HepG2 (cell line): ENCODE results near the gene FAM187B.

ENCODE experiments used
- CEBPB ChIP-seq: IDR thresholded peaks from 2 replicates; pipeline ENCODE4 v1.6.1; 2011; ENCODE audit warnings: low read depth, low read length, improper control_type of control experiment, borderline replicate concordance
- EP300 ChIP-seq, 3 experiments: sonication (generic) in 1 of 3; formaldehyde crosslinking in 1 of 3; IDR thresholded peaks; 2 replicates each; pipeline versions ENCODE4 v1.5.1 to v1.6.1; 2011 to 2020; ENCODE audit warnings: low read depth in 2 of 3, low read length in 2 of 3, borderline replicate concordance in 1 of 3, improper control_type of control experiment in 1 of 3, mild to moderate bottlenecking in 1 of 3, missing genetic modification reagents in 1 of 3, moderate library complexity in 1 of 3
- FOSL1 ChIP-seq: sonication (generic); formaldehyde crosslinking; IDR thresholded peaks from 2 replicates; pipeline ENCODE4 v1.9.0; 2021; ENCODE audit warnings: missing genetic modification reagents, borderline replicate concordance
- FOXK1 ChIP-seq: sonication (generic); formaldehyde crosslinking; IDR thresholded peaks from 2 replicates; pipeline ENCODE4 v1.4.0; 2020; ENCODE audit warnings: low read depth, missing genetic modification reagents, borderline replicate concordance
- GLI4 ChIP-seq: sonication (generic); formaldehyde crosslinking; IDR thresholded peaks from 2 replicates; pipeline ENCODE4 v1.5.1; 2020; ENCODE audit warnings: missing genetic modification reagents, mild to moderate bottlenecking, moderate library complexity, borderline replicate concordance
- NFIC ChIP-seq: IDR thresholded peaks from 2 replicates; pipeline ENCODE4 v1.6.1; 2012; ENCODE audit warnings: mild to moderate bottlenecking, low read length, inconsistent platforms
- RBM22 ChIP-seq: fragments of 200-400 bp; formaldehyde crosslinking; optimal IDR thresholded peaks from 2 replicates; pipeline ENCODE3; 2017; ENCODE audit warnings: mild to moderate bottlenecking, low read length, moderate library complexity
- SMAD1 ChIP-seq: sonication (generic); formaldehyde crosslinking; IDR thresholded peaks from 2 replicates; pipeline ENCODE4 v1.4.0; 2020; ENCODE audit warnings: missing genetic modification reagents, low read depth, mild to moderate bottlenecking, borderline replicate concordance
- TF ChIP-seq, protein P1 (sequence below): sonication (generic); formaldehyde crosslinking; IDR thresholded peaks from 2 replicates; pipeline ENCODE4 v1.5.1; 2020; ENCODE audit warnings: missing genetic modification reagents, mild to moderate bottlenecking, borderline replicate concordance

DNA sequence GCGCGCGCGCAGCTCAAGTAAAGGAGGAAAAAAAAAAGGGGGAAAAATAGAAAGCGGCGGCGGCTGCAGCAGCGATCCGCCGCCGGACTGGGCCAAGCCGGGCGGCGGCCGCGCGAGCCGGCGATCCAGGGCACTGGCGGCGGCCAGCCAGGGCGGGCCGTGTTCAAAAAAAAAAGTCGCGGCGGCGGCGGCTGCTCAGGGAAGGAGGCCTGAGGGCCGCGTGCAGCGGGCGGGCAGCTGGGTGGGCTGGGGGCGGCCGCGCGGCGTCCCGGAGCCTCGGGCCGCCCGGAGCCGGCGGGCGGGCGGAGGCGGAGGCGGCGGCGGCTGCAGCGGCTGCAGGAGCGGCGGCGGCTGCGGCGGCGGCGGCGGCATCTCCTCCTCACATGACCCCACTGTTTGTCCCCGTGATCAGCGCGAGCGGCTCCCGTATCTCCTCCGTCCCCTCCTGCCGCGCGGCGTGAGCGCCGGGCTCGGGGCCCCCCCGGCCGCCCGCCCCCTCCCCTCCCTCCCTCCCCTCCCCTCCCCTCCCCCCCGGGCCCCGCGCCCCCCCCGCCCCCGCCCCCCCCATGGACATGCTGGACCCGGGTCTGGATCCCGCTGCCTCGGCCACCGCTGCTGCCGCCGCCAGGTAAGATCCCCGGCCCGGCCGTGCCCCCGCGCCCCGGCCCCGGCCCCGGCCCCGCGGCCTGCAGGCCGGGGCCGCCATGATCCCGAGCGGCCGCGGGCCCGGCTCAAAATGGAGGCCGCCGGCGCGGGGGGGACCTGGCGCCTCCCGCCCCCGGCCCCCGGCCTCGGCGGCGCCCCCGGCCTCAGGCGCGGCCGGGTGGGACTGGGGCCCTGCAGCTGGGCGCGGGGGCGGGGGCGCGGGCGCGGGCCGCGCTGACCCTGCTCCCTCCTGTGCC is 40.2 kb upstream of the FAM187B start, which contains the start of gene USF2:
- TF ChIP-seq, protein P1, sequence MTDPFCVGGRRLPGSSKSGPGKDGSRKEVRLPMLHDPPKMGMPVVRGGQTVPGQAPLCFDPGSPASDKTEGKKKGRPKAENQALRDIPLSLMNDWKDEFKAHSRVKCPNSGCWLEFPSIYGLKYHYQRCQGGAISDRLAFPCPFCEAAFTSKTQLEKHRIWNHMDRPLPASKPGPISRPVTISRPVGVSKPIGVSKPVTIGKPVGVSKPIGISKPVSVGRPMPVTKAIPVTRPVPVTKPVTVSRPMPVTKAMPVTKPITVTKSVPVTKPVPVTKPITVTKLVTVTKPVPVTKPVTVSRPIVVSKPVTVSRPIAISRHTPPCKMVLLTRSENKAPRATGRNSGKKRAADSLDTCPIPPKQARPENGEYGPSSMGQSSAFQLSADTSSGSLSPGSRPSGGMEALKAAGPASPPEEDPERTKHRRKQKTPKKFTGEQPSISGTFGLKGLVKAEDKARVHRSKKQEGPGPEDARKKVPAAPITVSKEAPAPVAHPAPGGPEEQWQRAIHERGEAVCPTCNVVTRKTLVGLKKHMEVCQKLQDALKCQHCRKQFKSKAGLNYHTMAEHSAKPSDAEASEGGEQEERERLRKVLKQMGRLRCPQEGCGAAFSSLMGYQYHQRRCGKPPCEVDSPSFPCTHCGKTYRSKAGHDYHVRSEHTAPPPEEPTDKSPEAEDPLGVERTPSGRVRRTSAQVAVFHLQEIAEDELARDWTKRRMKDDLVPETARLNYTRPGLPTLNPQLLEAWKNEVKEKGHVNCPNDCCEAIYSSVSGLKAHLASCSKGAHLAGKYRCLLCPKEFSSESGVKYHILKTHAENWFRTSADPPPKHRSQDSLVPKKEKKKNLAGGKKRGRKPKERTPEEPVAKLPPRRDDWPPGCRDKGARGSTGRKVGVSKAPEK (CRISPR knock-in tag), result no peak
- TF ChIP-seq FOXK1 (CRISPR knock-in tag), result no peak
- no peak for TF ChIP-seq NFIC
- TF ChIP-seq FOSL1 (CRISPR knock-in tag), result no peak
- no peak for TF ChIP-seq RBM22
- TF ChIP-seq EP300 (IDR thresholded peaks at IDR 0.05; ENCODE audit: low read depth in 2 of 2, low read length in 2 of 2), result no peak
- no peak for TF ChIP-seq EP300 (CRISPR knock-in tag; IDR thresholded peaks at IDR 0.05; ENCODE audit: borderline replicate concordance)
- TF ChIP-seq GLI4 (CRISPR knock-in tag), result no peak
- TF ChIP-seq CEBPB, result no peak
- no peak for TF ChIP-seq SMAD1 (CRISPR knock-in tag)
